Transverse colon (tissue), 4 donors: ENCODE measurements around the gene PCDHGA9. TPM values are rescaled to one million over a fixed set of nuclear protein-coding genes. Genes with fewer than 3 reads are reported as not detected.

Experiments
- DNase-seq: peaks from one replicate; pipeline ENCODE4 v3.0.0-alpha.2; 2019
- H3K27ac ChIP-seq, 4 donors: fragments of 200-600 bp; sonication (generic); 2 replicates each; pipeline ENCODE4 v1.5.1; 2016 to 2018; ENCODE audit warnings: inconsistent platforms in 4 of 4
- H3K27me3 ChIP-seq: fragments of 200-600 bp; sonication (generic); 2 replicates; pipeline ENCODE4 v1.5.1; 2017; ENCODE audit warnings: inconsistent platforms
- H3K36me3 ChIP-seq, 4 donors: fragments of 200-600 bp; sonication (generic); 2 replicates each; pipeline ENCODE4 v1.5.1; 2017 to 2019; ENCODE audit warnings: inconsistent platforms in 4 of 4
- H3K4me1 ChIP-seq, 4 donors: fragments of 200-600 bp; sonication (generic); 2 replicates each; pipeline ENCODE4 v1.5.1; 2017 to 2020; ENCODE audit warnings: inconsistent platforms in 4 of 4
- H3K4me3 ChIP-seq, 4 donors: fragments of 200-600 bp; sonication (generic); 1 replicate in 1 of 4; 2 replicates in 3 of 4; pipeline versions ENCODE4 v1.5.1 to v1.6.1; 2017 to 2019; ENCODE audit warnings: inconsistent platforms in 4 of 4
- H3K9me3 ChIP-seq, 2 donors: fragments of 200-600 bp; sonication (generic); 2 replicates each; pipeline ENCODE4 v1.5.1; 2017 to 2019; ENCODE audit warnings: inconsistent platforms in 2 of 2
- EP300 ChIP-seq: sonication (generic); formaldehyde crosslinking; IDR thresholded peaks from one replicate; pipeline ENCODE4 v1.6.1; 2017; ENCODE audit warnings: antibody characterized with exemption, low read depth
- POLR2A ChIP-seq: fragments of 450-650 bp; IDR thresholded peaks from one replicate; pipeline ENCODE4 v1.6.1; 2016; ENCODE audit warnings: antibody characterized with exemption, mild to moderate bottlenecking, moderate library complexity
- POLR2AphosphoS5 ChIP-seq, 3 donors: sonication (generic); formaldehyde crosslinking; IDR thresholded peaks; one replicate each; pipeline ENCODE4 v1.6.1; 2016; ENCODE audit warnings: antibody characterized with exemption in 3 of 3
- WGBS, 2 donors: methylation state at CpG; one replicate each; pipeline ENCODE4 v1.1.5; 2018; ENCODE audit warnings: low coverage in 1 of 2; 5-methylcytosine and 5-hydroxymethylcytosine counted together
- in situ Hi-C, 4 donors: fragments of 200-750 bp; cut with MboI; loops; one replicate each; pipeline versions ENCODE4 v1.15.0 to v1.15.1; 2017; ENCODE audit warnings: low sequenced_read_pairs in 3 of 4, low pct_ligation_motif_present in 1 of 4, low pct_unique_long_range_greater_than_20kb in 1 of 4
- intact Hi-C: fragments of 100-400 bp; cut with DNase I; formaldehyde crosslinking; loops from one replicate; pipeline ENCODE4 v1.15.1; 2023; ENCODE audit warnings: low total_unique reads
- total RNA-seq, 4 donors: library from RNA; depleted of rRNA; stranded (reverse); fragments of >200 nt; gene quantifications; one replicate each; pipeline ENCODE4 v1.1.0, GENCODE V29; 2016
- TF ChIP-seq, protein P1 (sequence below), 5 experiments: fragments of 200-600 bp in 3 of 5; fragments of 450-650 bp in 2 of 5; sonication (generic) in 3 of 5; IDR thresholded peaks; 1 replicate in 2 of 5; 2 replicates in 3 of 5; pipeline ENCODE4 v1.5.1; 2016 to 2017; ENCODE audit warnings: antibody characterized with exemption in 5 of 5, inconsistent platforms in 3 of 5, mild to moderate bottlenecking in 2 of 5, moderate library complexity in 1 of 5

PCDHGA9 gene
- total RNA-seq, 4 donors from 2014 or later = 1.2 to 4.6 (median 3.4) TPM

GRCh38 chr5:141362719-141363118 is 39.9 kb upstream of the PCDHGA9 start:
- peaks cover 77 to 82% of the 10 kb centered on the region in 2 donors for H3K9me3 ChIP-seq
- no peak overlapping the region for H3K27ac ChIP-seq
- no peak for DNase-seq
- H3K4me3 ChIP-seq = no peak overlapping the region
- H3K27me3 ChIP-seq = peaks cover 36% of the 10 kb centered on the region
- no peaks in the 10 kb centered on the region for H3K36me3 ChIP-seq
- H3K4me1 ChIP-seq = no peaks in the 10 kb centered on the region
- TF ChIP-seq EP300 (no peak), POLR2AphosphoS5 (IDR thresholded peaks at IDR 0.05) (no peak), POLR2A (no peak)
- TF ChIP-seq, protein P1, sequence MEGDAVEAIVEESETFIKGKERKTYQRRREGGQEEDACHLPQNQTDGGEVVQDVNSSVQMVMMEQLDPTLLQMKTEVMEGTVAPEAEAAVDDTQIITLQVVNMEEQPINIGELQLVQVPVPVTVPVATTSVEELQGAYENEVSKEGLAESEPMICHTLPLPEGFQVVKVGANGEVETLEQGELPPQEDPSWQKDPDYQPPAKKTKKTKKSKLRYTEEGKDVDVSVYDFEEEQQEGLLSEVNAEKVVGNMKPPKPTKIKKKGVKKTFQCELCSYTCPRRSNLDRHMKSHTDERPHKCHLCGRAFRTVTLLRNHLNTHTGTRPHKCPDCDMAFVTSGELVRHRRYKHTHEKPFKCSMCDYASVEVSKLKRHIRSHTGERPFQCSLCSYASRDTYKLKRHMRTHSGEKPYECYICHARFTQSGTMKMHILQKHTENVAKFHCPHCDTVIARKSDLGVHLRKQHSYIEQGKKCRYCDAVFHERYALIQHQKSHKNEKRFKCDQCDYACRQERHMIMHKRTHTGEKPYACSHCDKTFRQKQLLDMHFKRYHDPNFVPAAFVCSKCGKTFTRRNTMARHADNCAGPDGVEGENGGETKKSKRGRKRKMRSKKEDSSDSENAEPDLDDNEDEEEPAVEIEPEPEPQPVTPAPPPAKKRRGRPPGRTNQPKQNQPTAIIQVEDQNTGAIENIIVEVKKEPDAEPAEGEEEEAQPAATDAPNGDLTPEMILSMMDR (IDR thresholded peaks at IDR 0.05) = no peak
- in situ Hi-C loops (loop anchor here in 1 of 4 donors (25.0 kb wide), 1 partner anchor 200 kb away; no protein-coding TSS in a partner anchor), intact Hi-C loops (no loop called here)

GRCh38 chr5:141363952-141364660 is 38.5 kb upstream of the PCDHGA9 start, which contains the start of gene PCDHGA5:
TSS of gene PCDHGA5 (plus strand) at chr5:141364162. CDS start at chr5:141364331, 169 bp downstream.
- DNase-seq = no peak
- intact Hi-C loops = no loop called here
- Histone ChIP-seq H3K4me3 (no peak within 1 kb of the TSS), H3K4me1 (no peaks in the 10 kb centered on the region), H3K36me3 (no peaks in the 10 kb centered on the region), H3K9me3 (peaks cover 66 to 89% of the 10 kb centered on the region in 2 donors), H3K27me3 (peaks cover 39% of the 10 kb centered on the region), H3K27ac (no peak within 1 kb of the TSS)
- TF ChIP-seq EP300 (no peak), POLR2A (no peak), POLR2AphosphoS5 (IDR thresholded peaks at IDR 0.05) (no peak)
- TF ChIP-seq, protein P1 (IDR thresholded peaks at IDR 0.05) = no peak
- in situ Hi-C loops = loop anchor here in 1 of 4 donors (25.0 kb wide), 1 partner anchor 198 kb away; no protein-coding TSS in a partner anchor
- 52 to 61% methylated on average over 13 to 34 of the region's 34 CpGs for WGBS, 2 donors

DNA sequence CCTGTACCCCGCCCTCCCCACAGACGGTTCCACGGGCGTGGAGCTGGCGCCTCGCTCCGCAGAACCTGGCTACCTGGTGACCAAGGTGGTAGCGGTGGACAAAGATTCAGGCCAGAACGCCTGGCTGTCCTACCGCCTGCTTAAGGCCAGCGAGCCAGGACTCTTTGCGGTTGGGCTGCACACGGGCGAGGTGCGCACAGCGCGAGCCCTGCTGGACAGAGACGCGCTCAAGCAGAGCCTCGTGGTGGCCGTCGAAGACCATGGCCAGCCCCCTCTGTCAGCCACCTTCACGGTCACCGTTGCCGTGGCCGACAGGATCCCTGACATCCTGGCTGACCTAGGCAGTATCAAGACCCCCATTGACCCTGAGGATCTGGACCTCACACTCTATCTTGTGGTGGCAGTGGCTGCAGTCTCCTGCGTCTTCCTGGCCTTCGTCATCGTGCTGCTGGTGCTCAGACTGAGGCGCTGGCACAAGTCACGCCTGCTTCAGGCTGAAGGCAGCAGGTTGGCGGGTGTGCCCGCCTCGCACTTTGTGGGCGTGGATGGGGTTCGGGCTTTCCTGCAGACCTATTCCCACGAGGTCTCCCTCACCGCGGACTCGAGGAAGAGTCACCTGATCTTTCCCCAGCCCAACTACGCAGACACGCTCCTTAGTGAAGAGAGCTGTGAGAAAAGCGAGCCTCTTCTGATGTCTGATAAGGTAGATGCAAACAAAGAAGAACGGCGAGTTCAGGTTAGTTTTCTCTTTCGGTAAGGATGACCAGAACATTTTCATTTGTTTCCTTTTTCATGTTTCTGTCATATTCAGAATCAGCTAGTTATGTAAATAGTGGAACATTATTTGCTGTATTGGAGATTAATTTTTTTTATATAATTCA is 36.3 kb upstream of the PCDHGA9 start:
- Histone ChIP-seq H3K4me3 (no peak overlapping the region), H3K4me1 (no peaks in the 10 kb centered on the region), H3K27ac (no peak overlapping the region), H3K36me3 (no peaks in the 10 kb centered on the region), H3K9me3 (peaks cover 56 to 93% of the 10 kb centered on the region in 2 donors), H3K27me3 (peaks cover 37% of the 10 kb centered on the region)
- in situ Hi-C loops (loop anchor here in 1 of 4 donors (25.0 kb wide), 1 partner anchor 196 kb away; no protein-coding TSS in a partner anchor), intact Hi-C loops (no loop called here)
- WGBS, 2 donors = 63 to 75% methylated on average over 7 to 46 of the region's 46 CpGs
- DNase-seq = no peak
- TF ChIP-seq, protein P1 (IDR thresholded peaks at IDR 0.05) = no peak
- TF ChIP-seq POLR2AphosphoS5 (IDR thresholded peaks at IDR 0.05) (no peak), EP300 (no peak), POLR2A (no peak)
